Measurements from ENCODE around the gene DHPS. TPM values are rescaled to one million over a fixed set of nuclear protein-coding genes. Genes with fewer than 3 reads are reported as not detected.
"Not testable (repeated sequence)": the region's sequence is repeated elsewhere in the genome, so short reads cannot be mapped to it uniquely, and the experiment has no call there.

Gene DHPS
- total RNA-seq, 2 donors from 2014 or later, result 140 to 150 TPM

- Mint-ChIP-seq H3K9me3 (no peaks in the 10 kb centered on the region), H3K27ac (peak overlapping the region; percentile 82), H3K36me3 (ENCODE audit: insufficient read depth in 2 of 2) (peaks cover 13 to 19% of the 10 kb centered on the region in 2 donors)
Measured at GRCh38 chr19:12664406-12665280, 17.0 kb downstream of the DHPS start.

GRCh38 chr19:12660980-12661379, 20.7 kb downstream of the DHPS start:
- Mint-ChIP-seq H3K4me3 (no peak overlapping the region), H3K36me3 (ENCODE audit: insufficient read depth in 2 of 2) (peaks cover 6 to 23% of the 10 kb centered on the region in 2 donors), H3K9me3 (no peaks in the 10 kb centered on the region), H3K27ac (peak overlapping the region; percentile 42), H3K4me1 (ENCODE audit: low read depth) (peaks cover 19% of the 10 kb centered on the region), H3K27me3 (ENCODE audit: low read depth) (no peaks in the 10 kb centered on the region)
- no peak for DNase-seq
- no peak for ATAC-seq (replicated peaks in 1 of 2)

More at GRCh38 chr19:12664406-12665280, 17.0 kb downstream of the DHPS start:
- no peaks in the 10 kb centered on the region for H3K27me3 Mint-ChIP-seq (ENCODE audit: low read depth)
- DNase-seq (no peak), ATAC-seq (replicated peaks in 1 of 2) (no peak)
- peaks cover 46% of the 10 kb centered on the region for H3K4me1 Mint-ChIP-seq (ENCODE audit: low read depth)
- H3K4me3 Mint-ChIP-seq, result peak overlapping the region; percentile 90 to 93

GRCh38 chr19:12657966-12658365, 23.7 kb downstream of the DHPS start:
- H3K27ac Mint-ChIP-seq, result no peak overlapping the region
- ATAC-seq (replicated peaks in 1 of 2) (no peak), DNase-seq (no peak)
- no peaks in the 10 kb centered on the region for H3K9me3 Mint-ChIP-seq
- H3K4me1 Mint-ChIP-seq (ENCODE audit: low read depth), result no peaks in the 10 kb centered on the region
- no peaks in the 10 kb centered on the region for H3K27me3 Mint-ChIP-seq (ENCODE audit: low read depth)
- no peak overlapping the region for H3K4me3 Mint-ChIP-seq
- H3K36me3 Mint-ChIP-seq (ENCODE audit: insufficient read depth in 2 of 2), result peaks cover 11 to 35% of the 10 kb centered on the region in 2 donors

GRCh38 chr19:12656899-12657571, 24.6 kb downstream of the DHPS start:
- peak in 1 of 2 donors; percentile 5 for ATAC-seq (replicated peaks in 1 of 2)
- Mint-ChIP-seq H3K9me3 (no peaks in the 10 kb centered on the region), H3K27me3 (ENCODE audit: low read depth) (no peaks in the 10 kb centered on the region), H3K4me3 (no peak overlapping the region), H3K4me1 (ENCODE audit: low read depth) (no peaks in the 10 kb centered on the region), H3K36me3 (ENCODE audit: insufficient read depth in 2 of 2) (peaks cover 11 to 35% of the 10 kb centered on the region in 2 donors), H3K27ac (no peak overlapping the region)
- peak in 1 of 2 donors; percentile 29 for DNase-seq

GRCh38 chr19:12655546-12655945, 26.1 kb downstream of the DHPS start:
- Mint-ChIP-seq H3K27me3 (ENCODE audit: low read depth) (no peaks in the 10 kb centered on the region), H3K4me3 (no peak overlapping the region), H3K36me3 (ENCODE audit: insufficient read depth in 2 of 2) (peaks cover 11 to 31% of the 10 kb centered on the region in 2 donors), H3K9me3 (no peaks in the 10 kb centered on the region), H3K27ac (no peak overlapping the region), H3K4me1 (ENCODE audit: low read depth) (no peaks in the 10 kb centered on the region)
- ATAC-seq (replicated peaks in 1 of 2), result no peak
- no peak for DNase-seq

GRCh38 chr19:12652219-12652618, 29.5 kb downstream of the DHPS start:
- Mint-ChIP-seq H3K27ac (no peak overlapping the region), H3K4me1 (ENCODE audit: low read depth) (no peaks in the 10 kb centered on the region), H3K27me3 (ENCODE audit: low read depth) (no peaks in the 10 kb centered on the region), H3K9me3 (no peaks in the 10 kb centered on the region), H3K36me3 (ENCODE audit: insufficient read depth in 2 of 2) (peaks cover 4 to 29% of the 10 kb centered on the region in 2 donors), H3K4me3 (no peak overlapping the region)
- no peak for ATAC-seq (replicated peaks in 1 of 2)
- no peak for DNase-seq

- ATAC-seq (replicated peaks in 1 of 2), result no peak
- H3K9me3 Mint-ChIP-seq, result no peaks in the 10 kb centered on the region
- no peaks in the 10 kb centered on the region for H3K27me3 Mint-ChIP-seq (ENCODE audit: low read depth)
- DNase-seq, result no peak
- peaks cover 0 to 14% of the 10 kb centered on the region in 2 donors for H3K36me3 Mint-ChIP-seq (ENCODE audit: insufficient read depth in 2 of 2)
- H3K4me3 Mint-ChIP-seq, result no peak overlapping the region
- H3K27ac Mint-ChIP-seq, result no peak overlapping the region
- no peaks in the 10 kb centered on the region for H3K4me1 Mint-ChIP-seq (ENCODE audit: low read depth)
Measured at GRCh38 chr19:12649941-12650340, 31.7 kb downstream of the DHPS start.

- H3K4me1 Mint-ChIP-seq (ENCODE audit: low read depth), result no peaks in the 10 kb centered on the region
- H3K27ac Mint-ChIP-seq, result no peak overlapping the region
- H3K36me3 Mint-ChIP-seq (ENCODE audit: insufficient read depth in 2 of 2), result peaks cover 0 to 10% of the 10 kb centered on the region in 2 donors
- H3K27me3 Mint-ChIP-seq (ENCODE audit: low read depth), result no peaks in the 10 kb centered on the region
- H3K4me3 Mint-ChIP-seq, result no peak overlapping the region
- no peaks in the 10 kb centered on the region for H3K9me3 Mint-ChIP-seq
- DNase-seq (no peak), ATAC-seq (replicated peaks in 1 of 2) (no peak)
Measured at GRCh38 chr19:12648088-12648487, 33.6 kb downstream of the DHPS start.

GRCh38 chr19:12647490-12648071, 34.1 kb downstream of the DHPS start:
- Mint-ChIP-seq H3K4me1 (ENCODE audit: low read depth) (no peaks in the 10 kb centered on the region), H3K36me3 (ENCODE audit: insufficient read depth in 2 of 2) (peaks cover 0 to 10% of the 10 kb centered on the region in 2 donors), H3K4me3 (peak overlapping the region in 1 of 2 donors; percentile 46), H3K27ac (no peak overlapping the region), H3K9me3 (no peaks in the 10 kb centered on the region), H3K27me3 (ENCODE audit: low read depth) (no peaks in the 10 kb centered on the region)
- DNase-seq (peak in 1 of 2 donors; percentile 46), ATAC-seq (replicated peaks in 1 of 2) (peak; percentile 58 to 62)

GRCh38 chr19:12647047-12647446, 34.6 kb downstream of the DHPS start:
- H3K4me1 Mint-ChIP-seq (ENCODE audit: low read depth), result no peaks in the 10 kb centered on the region
- no peak overlapping the region for H3K4me3 Mint-ChIP-seq
- ATAC-seq (replicated peaks in 1 of 2) (peak in 1 of 2 donors; percentile 7), DNase-seq (no peak)
- no peaks in the 10 kb centered on the region for H3K9me3 Mint-ChIP-seq
- H3K27me3 Mint-ChIP-seq (ENCODE audit: low read depth), result no peaks in the 10 kb centered on the region
- H3K27ac Mint-ChIP-seq, result no peak overlapping the region
- peaks cover 0 to 10% of the 10 kb centered on the region in 2 donors for H3K36me3 Mint-ChIP-seq (ENCODE audit: insufficient read depth in 2 of 2)

GRCh38 chr19:12646551-12646950, 35.1 kb downstream of the DHPS start:
- Mint-ChIP-seq H3K9me3 (no peaks in the 10 kb centered on the region), H3K4me3 (no peak overlapping the region), H3K27me3 (ENCODE audit: low read depth) (no peaks in the 10 kb centered on the region), H3K36me3 (ENCODE audit: insufficient read depth in 2 of 2) (peaks cover 0 to 8% of the 10 kb centered on the region in 2 donors), H3K4me1 (ENCODE audit: low read depth) (no peaks in the 10 kb centered on the region), H3K27ac (no peak overlapping the region)
- no peak for DNase-seq
- ATAC-seq (replicated peaks in 1 of 2), result no peak

GRCh38 chr19:12643716-12644115, 38.0 kb downstream of the DHPS start:
- not testable (repeated sequence) for H3K9me3 Mint-ChIP-seq

GRCh38 chr19:12642506-12642905, 39.2 kb downstream of the DHPS start:
- Mint-ChIP-seq H3K4me1 (ENCODE audit: low read depth) (peaks cover 17% of the 10 kb centered on the region), H3K27me3 (ENCODE audit: low read depth) (no peaks in the 10 kb centered on the region), H3K4me3 (no peak overlapping the region), H3K27ac (no peak overlapping the region), H3K9me3 (no peaks in the 10 kb centered on the region), H3K36me3 (ENCODE audit: insufficient read depth in 2 of 2) (peaks cover 0 to 2% of the 10 kb centered on the region in 2 donors)
- no peak for DNase-seq
- no peak for ATAC-seq (replicated peaks in 1 of 2)

More at GRCh38 chr19:12643716-12644115, 38.0 kb downstream of the DHPS start:
- not testable (repeated sequence) for H3K36me3 Mint-ChIP-seq (ENCODE audit: insufficient read depth in 2 of 2); H3K27ac Mint-ChIP-seq; H3K27me3 Mint-ChIP-seq (ENCODE audit: low read depth); ATAC-seq (replicated peaks in 1 of 2); DNase-seq; H3K4me3 Mint-ChIP-seq
- peaks cover 17% of the 10 kb centered on the region for H3K4me1 Mint-ChIP-seq (ENCODE audit: low read depth)
